HPDE6-E6E7 (cell line): ENCODE results near the gene BCL2L1.
"Not testable (repeated sequence)": the region's sequence is repeated elsewhere in the genome, so short reads cannot be mapped to it uniquely, and the experiment has no call there.

Experiments
- DNase-seq: peaks from one replicate; pipeline ENCODE4 v3.0.0; 2011; ENCODE audit warnings: missing footprints; ENCODE audit errors: extremely low spot score

Gene BCL2L1

GRCh38 chr20:31722257-31723068 lies at the start of gene BCL2L1:
Gene BCL2L1 (minus strand): TSS chr20:31722868. CDS start chr20:31722218, 650 bp downstream.
- peak; percentile 97 for DNase-seq

DNA sequence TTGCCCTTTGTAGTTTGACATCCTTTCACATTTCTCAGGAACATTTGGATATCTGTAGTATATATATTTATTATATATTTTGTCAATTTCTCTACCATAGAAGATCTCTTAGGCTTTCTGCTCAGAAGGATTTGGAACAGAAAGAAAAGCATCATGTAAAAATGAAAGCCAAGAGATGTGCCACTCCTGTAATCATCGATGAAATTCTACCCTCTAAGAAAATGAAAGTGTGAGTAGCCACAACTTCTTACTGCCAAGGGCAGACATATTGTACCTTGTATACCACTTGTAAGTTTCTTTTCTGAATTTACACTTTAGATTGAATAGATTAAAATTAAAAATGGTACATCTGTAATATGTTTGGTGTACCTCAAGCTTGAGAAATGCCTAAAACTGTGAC lies 47.6 kb upstream of the BCL2L1 start:
- DNase-seq: no peak

DNA sequence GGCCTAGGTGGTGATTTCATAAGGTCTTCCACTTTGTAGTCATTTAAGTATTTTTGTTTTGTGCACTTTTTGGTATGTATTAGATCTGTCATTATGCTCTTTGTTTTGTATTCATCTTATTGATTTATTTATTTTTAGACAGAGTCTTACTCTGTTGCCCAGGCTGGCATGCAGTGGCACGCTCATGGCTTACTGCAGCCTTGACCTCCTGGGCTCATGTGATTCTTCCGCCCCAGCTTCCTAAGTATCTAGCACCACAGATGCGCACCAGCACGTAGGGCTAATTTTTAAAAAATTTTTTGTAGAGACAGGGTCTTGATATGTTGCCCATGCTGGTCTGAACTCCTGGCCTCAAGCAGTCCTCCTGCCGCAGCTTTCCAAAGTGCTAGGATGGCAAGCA lies 47.0 kb upstream of the BCL2L1 start:
- no peak for DNase-seq

GRCh38 chr20:31767805-31768204 lies 45.1 kb upstream of the BCL2L1 start:
- DNase-seq: no peak

DNA sequence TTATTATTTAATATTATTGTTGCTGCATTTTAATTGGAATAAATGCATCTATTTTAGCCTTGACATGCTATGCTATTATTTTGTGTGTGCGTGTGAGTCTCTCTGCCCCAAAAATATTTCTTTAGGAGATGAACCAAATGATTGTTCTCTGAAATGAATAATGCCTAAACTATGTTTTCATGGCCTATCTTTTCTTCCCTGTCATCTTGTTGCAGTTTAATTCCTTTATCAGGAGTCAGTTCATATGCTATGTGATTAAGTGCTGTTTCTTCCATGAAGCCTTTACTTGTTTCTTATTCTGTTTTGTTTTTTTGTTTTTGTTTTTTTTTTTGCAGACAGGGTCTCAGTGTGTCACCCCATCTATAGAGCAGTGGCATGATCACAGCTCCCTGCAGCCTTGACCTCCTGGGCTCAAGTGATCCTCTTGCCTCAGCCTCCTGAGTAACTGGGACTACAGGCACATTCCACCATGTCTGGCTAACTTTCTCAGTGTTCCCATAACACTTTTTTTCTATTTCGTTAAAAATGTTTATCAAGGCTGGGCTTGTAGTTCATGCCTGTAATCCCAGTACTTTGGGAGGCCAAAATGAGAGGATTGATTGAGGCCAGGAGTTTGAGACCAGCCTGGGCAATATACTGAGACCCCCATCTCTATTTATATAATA lies 42.1 kb upstream of the BCL2L1 start:
- DNase-seq: no peak

DNA sequence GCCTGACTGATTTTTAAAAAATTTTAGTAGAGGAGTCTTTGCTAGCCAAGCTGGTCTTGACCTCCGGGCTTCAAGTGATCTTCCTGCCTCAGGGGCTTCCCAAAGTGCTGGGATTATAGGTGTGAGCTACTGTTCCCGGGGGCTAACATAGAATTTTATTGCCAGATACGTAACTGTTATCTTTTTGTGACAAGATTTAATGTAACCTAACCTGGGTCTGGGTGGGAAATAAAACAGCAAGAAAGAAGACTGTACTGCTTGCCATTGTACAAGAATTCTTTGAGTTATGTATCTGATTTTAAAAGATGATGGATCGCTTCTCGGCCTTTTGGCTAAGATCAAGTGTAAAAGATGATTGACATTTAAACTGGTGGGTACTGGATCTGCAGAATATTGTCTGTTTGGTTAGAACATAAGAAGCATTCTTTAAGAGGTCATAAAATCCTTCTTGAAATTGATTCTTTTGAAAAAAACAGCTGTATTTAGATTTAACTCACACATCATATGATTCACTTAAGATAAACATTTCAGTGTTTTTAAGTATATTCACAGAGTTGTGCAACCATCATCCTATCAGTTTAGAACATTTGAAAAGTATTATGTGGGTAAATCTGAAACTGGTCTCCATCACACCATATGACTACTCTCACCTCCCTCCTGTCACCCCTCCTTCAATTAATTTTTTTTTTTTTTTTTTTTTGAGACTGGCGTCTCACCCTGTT lies 38.0 kb upstream of the BCL2L1 start:
- DNase-seq: no peak

GRCh38 chr20:31759836-31760518 lies 37.3 kb upstream of the BCL2L1 start:
- no peak for DNase-seq

- no peak for DNase-seq
These were observed 36.3 kb upstream of the BCL2L1 start for GRCh38 chr20:31758991-31759390.

- no peak for DNase-seq
These were observed 35.9 kb upstream of the BCL2L1 start for GRCh38 chr20:31758521-31758920.

- no peak for DNase-seq
These were observed 34.6 kb upstream of the BCL2L1 start for GRCh38 chr20:31757254-31757653.

GRCh38 chr20:31751126-31751525 lies 28.5 kb upstream of the BCL2L1 start:
- DNase-seq: no peak

DNA sequence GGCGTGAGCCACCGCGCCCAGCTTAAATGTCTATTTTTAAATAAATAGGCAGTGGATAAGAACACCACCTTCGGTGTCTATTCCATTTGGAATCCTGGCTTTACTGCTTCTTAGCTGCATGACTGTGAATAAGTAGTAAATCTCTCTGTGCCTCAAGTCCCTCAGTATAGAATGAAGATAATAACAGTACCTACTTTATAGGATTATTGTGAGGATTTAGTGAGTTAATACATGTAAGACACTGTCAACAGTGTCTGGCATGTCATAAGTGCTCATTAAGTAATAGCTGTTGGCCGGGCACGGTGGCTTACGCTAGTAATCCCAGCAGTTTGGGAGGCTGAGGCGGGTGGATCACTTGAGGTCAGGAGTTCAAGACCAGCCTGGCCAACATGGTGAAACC lies 26.6 kb upstream of the BCL2L1 start:
- DNase-seq: no peak

DNA sequence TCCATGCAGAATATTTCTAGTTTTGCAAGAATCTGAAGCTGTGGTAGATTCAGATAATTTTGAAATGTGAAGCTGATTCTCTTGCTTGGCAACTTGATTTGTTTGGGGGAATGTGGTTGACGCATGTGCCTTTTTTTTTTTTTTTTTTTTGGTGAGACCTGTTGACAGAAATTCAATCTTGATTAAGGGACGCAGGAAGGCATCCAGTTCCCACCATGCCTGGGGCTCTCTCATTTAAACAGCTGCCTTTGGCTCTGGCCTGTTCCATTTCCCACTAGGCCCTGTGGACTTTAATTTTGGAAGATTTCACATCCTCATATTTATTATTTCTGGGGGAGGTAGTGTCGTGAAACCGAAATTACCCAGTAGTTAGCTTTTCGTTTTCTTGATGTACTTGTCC lies 25.0 kb upstream of the BCL2L1 start:
- DNase-seq: no peak

DNA sequence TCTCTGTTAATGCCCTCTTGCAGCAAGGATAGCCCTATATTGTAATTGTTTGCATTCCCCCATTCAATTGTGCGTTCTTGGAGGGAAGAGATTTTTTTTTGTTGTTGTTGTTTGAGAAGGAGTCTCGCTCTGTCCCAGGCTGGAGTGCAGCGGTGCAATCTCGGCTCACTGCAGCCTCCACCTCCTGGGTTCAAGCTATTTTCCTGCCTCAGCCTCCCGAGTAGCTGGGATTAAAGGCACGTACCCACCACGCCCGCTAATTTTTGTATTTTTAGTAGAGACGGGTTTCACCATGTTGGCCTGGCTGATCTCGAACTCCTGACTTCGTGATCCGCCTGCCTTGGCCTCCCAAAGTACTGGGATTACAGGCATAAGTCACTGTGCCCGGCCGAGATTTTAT lies 24.4 kb upstream of the BCL2L1 start:
- not testable (repeated sequence) for DNase-seq

DNA sequence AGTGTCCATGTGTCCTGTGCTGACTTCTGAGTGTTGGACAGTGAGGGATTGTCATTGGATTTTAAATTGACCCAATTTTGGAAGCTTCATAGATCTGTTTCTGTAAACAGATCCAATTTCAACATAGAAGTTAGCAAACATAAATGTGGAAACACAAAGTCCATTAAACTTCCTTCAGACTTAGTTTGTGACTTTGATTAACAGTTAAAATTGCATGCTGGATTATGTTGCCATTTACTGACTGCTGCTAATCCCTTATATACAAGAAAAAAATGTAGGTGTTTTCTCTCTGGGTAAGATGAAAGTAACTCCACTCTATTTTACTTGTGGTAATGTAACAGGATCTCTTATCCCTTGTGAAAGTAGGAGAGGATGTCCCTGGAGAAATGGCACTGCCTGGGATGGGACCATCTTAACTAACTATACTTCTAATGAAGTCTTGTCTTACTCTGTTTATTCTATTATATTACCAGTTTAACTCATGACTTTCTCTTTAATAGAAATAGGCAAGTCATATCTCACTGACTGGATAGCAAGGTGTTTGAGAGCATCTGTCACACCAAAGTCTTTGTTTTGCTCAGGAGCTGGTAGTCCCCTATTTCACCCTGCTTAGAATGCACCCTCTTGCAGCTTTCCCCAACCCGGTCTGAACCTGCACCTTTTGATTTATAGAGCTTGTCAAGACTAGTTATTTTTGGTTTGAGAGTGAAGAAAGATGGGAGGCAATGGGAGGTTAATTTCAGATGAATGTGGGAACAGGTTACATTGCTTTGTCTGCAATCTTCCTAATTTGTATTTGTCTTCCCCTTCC lies 23.6 kb upstream of the BCL2L1 start:
- no peak for DNase-seq

- no peak for DNase-seq
These were observed 18.1 kb upstream of the BCL2L1 start for GRCh38 chr20:31740656-31741323.

DNA sequence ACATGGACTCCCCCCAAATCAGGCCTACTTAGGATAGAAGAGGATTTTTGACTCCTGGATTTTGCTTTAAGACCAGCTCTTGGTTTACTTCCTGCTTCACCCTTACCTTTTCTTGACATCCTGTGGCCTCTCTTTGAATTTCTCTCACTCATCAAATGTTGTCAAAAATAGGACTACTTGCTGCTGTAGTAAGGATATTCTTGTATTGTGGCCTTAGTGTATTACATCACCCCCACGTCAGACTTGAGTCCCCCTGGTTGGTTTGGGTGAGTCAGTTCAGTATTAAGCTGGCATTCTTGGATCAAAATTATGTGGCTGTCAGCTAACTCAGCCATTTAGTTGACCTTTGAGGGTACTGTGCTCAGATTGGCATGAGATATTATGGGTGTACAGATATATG lies 17.5 kb upstream of the BCL2L1 start:
- DNase-seq: no peak

- DNase-seq: no peak
These were observed 16.9 kb upstream of the BCL2L1 start for GRCh38 chr20:31739550-31739977.

GRCh38 chr20:31738729-31739549 lies 16.3 kb upstream of the BCL2L1 start, which contains the start of gene TPX2:
Gene TPX2 (plus strand): TSS chr20:31739290. CDS start chr20:31757477, 18,187 bp downstream.
- DNase-seq: peak; percentile 100

DNA sequence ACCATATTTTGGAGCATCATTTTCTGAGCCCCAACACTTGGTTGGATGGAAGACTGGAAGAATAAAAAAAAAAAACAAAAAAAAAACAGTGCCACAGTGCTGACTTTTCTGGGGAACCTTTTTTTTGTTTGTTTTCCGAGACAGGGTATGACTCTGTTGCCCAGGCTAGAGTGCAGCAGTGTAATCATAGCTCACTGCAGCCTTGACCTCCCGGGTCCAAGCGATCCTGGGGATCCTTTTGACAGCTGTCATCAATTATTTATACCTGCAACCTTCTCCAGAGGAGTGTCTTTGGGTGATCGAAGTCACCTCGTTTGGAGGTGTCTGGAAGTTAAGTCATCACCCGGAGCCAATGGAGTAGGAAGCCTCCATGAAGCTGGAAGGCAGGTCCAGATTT lies 8.7 kb upstream of the BCL2L1 start:
- DNase-seq: no peak
